B cell (primary cell): ENCODE data around the gene MED8.

Experiments used
- EZH2 ChIP-seq: IDR thresholded peaks from 2 replicates; pipeline ENCODE4 v1.6.1; 2012; ENCODE audit warnings: borderline replicate concordance, low read depth, mild to moderate bottlenecking, moderate library complexity, low read length; ENCODE audit not compliant: insufficient read depth, poor library complexity, severe bottlenecking
- TF ChIP-seq, protein P1 (sequence below): fragments of 200-600 bp; IDR thresholded peaks from one replicate; pipeline ENCODE4 v1.8.0; 2022; ENCODE audit warnings: antibody characterized with exemption, mild to moderate bottlenecking

DNA sequence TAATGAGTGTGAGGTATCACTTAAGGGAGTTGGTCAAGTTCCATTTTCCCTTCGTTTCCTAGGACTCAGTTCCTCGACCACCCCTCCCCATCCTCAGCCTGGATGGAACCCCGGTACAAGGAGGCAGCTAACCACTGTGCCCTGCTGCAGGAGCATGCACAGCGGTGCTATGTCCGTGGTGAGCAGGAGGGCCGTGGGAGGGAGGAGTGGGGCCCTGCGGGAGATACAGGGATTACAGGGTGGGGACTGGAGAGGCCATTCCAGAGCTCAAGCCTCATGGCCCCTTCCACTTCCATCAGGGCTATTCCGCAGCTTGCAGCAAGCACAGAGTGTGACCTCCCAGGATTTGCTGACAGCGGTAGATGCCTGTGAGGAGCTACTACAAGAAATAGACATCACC is 38.3 kb upstream of the MED8 start:
- no peak for TF ChIP-seq EZH2
- TF ChIP-seq, protein P1, sequence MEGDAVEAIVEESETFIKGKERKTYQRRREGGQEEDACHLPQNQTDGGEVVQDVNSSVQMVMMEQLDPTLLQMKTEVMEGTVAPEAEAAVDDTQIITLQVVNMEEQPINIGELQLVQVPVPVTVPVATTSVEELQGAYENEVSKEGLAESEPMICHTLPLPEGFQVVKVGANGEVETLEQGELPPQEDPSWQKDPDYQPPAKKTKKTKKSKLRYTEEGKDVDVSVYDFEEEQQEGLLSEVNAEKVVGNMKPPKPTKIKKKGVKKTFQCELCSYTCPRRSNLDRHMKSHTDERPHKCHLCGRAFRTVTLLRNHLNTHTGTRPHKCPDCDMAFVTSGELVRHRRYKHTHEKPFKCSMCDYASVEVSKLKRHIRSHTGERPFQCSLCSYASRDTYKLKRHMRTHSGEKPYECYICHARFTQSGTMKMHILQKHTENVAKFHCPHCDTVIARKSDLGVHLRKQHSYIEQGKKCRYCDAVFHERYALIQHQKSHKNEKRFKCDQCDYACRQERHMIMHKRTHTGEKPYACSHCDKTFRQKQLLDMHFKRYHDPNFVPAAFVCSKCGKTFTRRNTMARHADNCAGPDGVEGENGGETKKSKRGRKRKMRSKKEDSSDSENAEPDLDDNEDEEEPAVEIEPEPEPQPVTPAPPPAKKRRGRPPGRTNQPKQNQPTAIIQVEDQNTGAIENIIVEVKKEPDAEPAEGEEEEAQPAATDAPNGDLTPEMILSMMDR = no peak
